ENCODE results near the gene CBL. TPM values are rescaled to one million over a fixed set of nuclear protein-coding genes. Genes with fewer than 3 reads are reported as not detected.

CBL gene
- total RNA-seq, 1 donor from 2014 or later, result 27.8 TPM

DNA sequence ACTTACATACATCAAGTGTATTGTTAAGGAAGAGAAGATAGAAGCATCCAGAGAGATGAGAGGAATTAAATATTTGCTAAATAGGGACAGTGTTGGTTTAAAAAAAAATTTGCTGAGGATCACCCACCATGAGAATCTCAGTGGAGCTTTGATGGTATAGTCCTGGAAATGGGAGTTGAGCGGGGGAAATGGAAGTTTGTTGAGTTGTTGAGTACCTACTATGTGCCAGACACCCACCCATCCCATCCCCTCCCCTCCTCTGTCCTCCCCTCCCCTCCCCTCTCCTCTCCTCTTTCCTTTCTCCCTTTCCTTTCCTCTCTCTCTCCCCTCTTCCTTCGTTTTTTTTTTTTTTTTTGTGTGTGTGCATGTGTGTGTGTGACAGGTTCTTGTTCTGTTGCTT is 145.1 kb downstream of the CBL start:
- Mint-ChIP-seq H3K27me3 (peaks cover 53% of the 10 kb centered on the region), H3K4me3 (no peak overlapping the region), H3K36me3 (ENCODE audit: low read depth) (no peaks in the 10 kb centered on the region), H3K27ac (no peak overlapping the region), H3K4me1 (peaks cover 3% of the 10 kb centered on the region), H3K9me3 (no peaks in the 10 kb centered on the region)
- intact Hi-C loops (cut with micrococcal nuclease), result no loop called here
- DNase-seq, result no peak
- no peak for ATAC-seq (ENCODE audit: low read depth)
- ChIA-PET POLR2A (interaction anchor here (0.7 to 1.1 kb wide), 2 partner anchors 13 to 1013 kb away, joined by 3 read pairs; no protein-coding TSS in a partner anchor), CTCF (no interaction called here)
- TF ChIP-seq, protein P1, sequence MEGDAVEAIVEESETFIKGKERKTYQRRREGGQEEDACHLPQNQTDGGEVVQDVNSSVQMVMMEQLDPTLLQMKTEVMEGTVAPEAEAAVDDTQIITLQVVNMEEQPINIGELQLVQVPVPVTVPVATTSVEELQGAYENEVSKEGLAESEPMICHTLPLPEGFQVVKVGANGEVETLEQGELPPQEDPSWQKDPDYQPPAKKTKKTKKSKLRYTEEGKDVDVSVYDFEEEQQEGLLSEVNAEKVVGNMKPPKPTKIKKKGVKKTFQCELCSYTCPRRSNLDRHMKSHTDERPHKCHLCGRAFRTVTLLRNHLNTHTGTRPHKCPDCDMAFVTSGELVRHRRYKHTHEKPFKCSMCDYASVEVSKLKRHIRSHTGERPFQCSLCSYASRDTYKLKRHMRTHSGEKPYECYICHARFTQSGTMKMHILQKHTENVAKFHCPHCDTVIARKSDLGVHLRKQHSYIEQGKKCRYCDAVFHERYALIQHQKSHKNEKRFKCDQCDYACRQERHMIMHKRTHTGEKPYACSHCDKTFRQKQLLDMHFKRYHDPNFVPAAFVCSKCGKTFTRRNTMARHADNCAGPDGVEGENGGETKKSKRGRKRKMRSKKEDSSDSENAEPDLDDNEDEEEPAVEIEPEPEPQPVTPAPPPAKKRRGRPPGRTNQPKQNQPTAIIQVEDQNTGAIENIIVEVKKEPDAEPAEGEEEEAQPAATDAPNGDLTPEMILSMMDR (IDR thresholded peaks at IDR 0.05), result no peak

DNA sequence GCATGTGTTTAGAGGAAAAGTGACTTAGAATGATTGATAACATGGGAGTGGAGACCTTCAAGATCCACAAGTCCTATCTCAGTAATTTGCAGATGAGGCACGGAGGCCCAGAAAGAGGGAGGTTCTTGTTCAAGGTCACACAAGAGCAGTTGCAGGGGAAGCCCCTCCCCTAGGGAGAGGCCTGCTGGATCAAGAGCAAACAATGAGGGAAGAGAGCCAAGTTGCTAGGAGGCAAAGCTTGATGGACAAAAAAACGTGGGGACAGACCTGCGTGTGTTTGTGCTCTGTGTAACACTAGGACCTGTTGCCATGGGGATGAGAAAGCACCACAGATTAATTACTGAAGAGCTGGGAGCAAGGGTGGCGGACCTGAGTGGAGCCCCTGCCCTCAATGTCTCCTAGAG is 146.7 kb downstream of the CBL start:
- no peak overlapping the region for H3K4me3 Mint-ChIP-seq
- peaks cover 7% of the 10 kb centered on the region for H3K4me1 Mint-ChIP-seq
- no peak overlapping the region for H3K27ac Mint-ChIP-seq
- H3K9me3 Mint-ChIP-seq, result no peaks in the 10 kb centered on the region
- ATAC-seq (ENCODE audit: low read depth) (no peak), DNase-seq (no peak)
- H3K36me3 Mint-ChIP-seq (ENCODE audit: low read depth), result no peaks in the 10 kb centered on the region
- peaks cover 49% of the 10 kb centered on the region for H3K27me3 Mint-ChIP-seq
- ChIA-PET POLR2A (no interaction called here), CTCF (interaction anchor here (0.8 kb wide), 1 partner anchor 8 kb away, joined by 3 read pairs; no protein-coding TSS in a partner anchor)
- intact Hi-C loops (cut with micrococcal nuclease), result no loop called here
- TF ChIP-seq, protein P1 (IDR thresholded peaks at IDR 0.05), result no peak

DNA sequence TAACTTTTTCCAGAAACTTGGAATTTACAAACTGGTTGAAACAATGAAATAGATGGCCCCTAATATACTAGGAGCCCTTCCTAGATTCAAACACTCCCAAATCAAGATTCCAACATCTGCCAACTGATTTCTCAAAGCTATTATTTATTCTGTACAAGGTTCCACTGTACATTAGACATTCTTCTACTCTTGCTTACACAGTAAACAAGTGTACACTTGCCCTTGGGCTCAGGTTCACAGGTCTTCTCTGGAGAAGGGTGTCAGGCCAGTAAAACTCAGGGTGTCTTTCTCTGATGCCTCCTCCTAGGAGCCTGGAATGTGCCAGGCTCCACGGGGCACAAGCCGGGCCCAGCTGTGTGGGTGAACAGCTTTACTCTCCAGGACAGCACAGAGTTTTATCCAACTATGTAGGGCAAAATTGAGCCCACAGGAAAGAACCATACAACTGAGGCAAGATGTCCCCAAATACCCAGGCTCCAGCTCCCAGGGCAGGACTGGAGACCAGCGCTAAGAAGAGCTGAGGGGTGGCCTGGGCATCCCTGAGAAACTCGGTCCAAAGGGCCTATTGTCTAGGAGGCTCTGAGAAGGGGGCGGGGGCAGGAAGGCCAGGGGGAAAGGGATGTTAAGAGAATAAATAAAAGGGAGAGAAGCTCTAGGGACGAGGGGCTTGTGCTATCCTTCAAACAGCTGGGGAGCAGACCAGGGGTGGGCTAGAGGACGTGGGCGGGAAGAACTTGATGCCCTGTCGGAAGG is 149.1 kb downstream of the CBL start:
- CTCF ChIA-PET, result interaction anchor here (1.0 to 3.7 kb wide), 8 partner anchors 10 to 753 kb away, joined by 3 to 50 read pairs (median 9); partner anchors contain the start of gene USP2
- Mint-ChIP-seq H3K4me3 (peak overlapping the region; percentile 35), H3K36me3 (ENCODE audit: low read depth) (no peaks in the 10 kb centered on the region), H3K4me1 (peaks cover 9% of the 10 kb centered on the region), H3K27me3 (peaks cover 44% of the 10 kb centered on the region), H3K27ac (no peak overlapping the region), H3K9me3 (no peaks in the 10 kb centered on the region)
- DNase-seq (no peak), ATAC-seq (ENCODE audit: low read depth) (no peak)
- TF ChIP-seq, protein P1 (IDR thresholded peaks at IDR 0.05), result no peak
- intact Hi-C loops (cut with micrococcal nuclease), result no loop called here
- POLR2A ChIA-PET, result no interaction called here

DNA sequence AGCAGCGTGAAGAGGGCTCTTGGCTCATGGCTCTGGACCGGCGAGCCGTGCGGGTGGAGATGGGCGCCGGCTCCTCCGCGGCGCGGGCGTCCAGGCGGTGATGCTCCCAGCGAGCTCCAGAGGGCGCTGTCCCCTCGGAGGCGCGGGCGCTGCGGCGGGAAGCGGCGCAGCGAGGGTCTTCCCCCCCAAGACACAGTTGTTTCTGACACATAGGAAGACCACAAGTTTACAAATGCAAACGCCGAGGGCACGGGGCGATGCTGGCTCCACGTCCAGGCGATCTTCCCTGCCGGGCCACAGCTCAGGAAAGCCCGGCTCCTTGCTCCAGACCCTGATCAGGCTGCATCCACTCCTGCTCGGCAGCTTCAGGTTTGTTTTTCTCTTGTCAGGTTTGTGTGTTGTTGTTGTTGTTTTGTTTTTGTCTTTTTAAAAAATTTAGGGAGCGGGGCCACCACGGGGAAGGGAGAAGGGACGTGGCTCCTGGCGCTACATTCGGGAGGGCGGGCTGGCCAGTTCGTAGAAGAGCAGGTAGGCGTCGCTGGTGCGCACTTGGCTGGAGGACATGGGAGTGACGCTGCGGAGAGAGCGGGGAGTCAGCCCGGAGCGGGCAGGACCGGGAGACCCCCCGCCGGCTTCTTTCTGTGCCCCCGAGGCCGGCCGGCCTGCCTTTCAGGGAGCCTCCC is 150.4 kb downstream of the CBL start:
- ATAC-seq (ENCODE audit: low read depth), result peak; percentile 90
- TF ChIP-seq, protein P1 (IDR thresholded peaks at IDR 0.05), result peak; percentile 75
- no peaks in the 10 kb centered on the region for H3K9me3 Mint-ChIP-seq
- H3K4me1 Mint-ChIP-seq, result peaks cover 9% of the 10 kb centered on the region
- POLR2A ChIA-PET, result interaction anchor here (0.6 to 1.2 kb wide), 4 partner anchors 22 to 430 kb away, joined by 3 to 4 read pairs (median 3); partner anchors contain the start of gene RNF26
- DNase-seq, result peak; percentile 65
- peak overlapping the region; percentile 89 for H3K4me3 Mint-ChIP-seq
- peaks cover 43% of the 10 kb centered on the region for H3K27me3 Mint-ChIP-seq
- peak overlapping the region; percentile 37 for H3K27ac Mint-ChIP-seq
- no peaks in the 10 kb centered on the region for H3K36me3 Mint-ChIP-seq (ENCODE audit: low read depth)
- intact Hi-C loops (cut with micrococcal nuclease), result loop anchor here (1.0 kb wide), 5 partner anchors 16 to 178 kb away; partner anchors contain the start of genes C1QTNF5 and USP2
- CTCF ChIA-PET, result interaction anchor here (0.7 to 3.7 kb wide), 20 partner anchors 9 to 880 kb away, joined by 3 to 50 read pairs (median 4); partner anchors contain the start of genes C1QTNF5 and USP2

DNA sequence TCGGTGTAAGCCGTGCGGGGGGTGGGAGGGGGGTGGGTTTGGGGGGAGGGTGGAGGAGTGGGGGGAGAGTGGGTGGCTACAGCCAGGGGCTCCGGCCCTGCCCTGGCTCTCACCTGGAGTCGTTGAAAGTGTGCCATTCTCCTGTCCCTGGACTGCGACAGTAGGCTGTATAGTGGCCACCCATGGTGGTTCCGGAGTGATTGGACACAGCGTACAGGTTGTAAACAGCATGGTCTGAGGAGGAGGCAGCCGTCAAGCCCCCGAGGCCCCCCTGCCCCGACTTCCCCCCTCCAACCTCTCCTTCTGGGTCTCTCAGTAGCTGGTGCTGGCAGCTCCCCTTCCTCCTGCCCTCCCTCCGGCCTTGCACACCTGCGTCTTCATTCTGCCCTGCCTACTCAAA is 150.9 kb downstream of the CBL start:
- Mint-ChIP-seq H3K27me3 (peaks cover 39% of the 10 kb centered on the region), H3K4me1 (peaks cover 9% of the 10 kb centered on the region), H3K27ac (no peak overlapping the region), H3K36me3 (ENCODE audit: low read depth) (no peaks in the 10 kb centered on the region), H3K9me3 (no peaks in the 10 kb centered on the region), H3K4me3 (peak overlapping the region; percentile 54)
- TF ChIP-seq, protein P1 (IDR thresholded peaks at IDR 0.05), result no peak
- ChIA-PET CTCF (interaction anchor here (0.7 to 3.7 kb wide), 14 partner anchors 9 to 880 kb away, joined by 3 to 50 read pairs (median 4); partner anchors contain the start of genes C1QTNF5 and USP2), POLR2A (interaction anchor here (1.2 kb wide), 1 partner anchor 23 kb away, joined by 3 read pairs; the partner anchor contains the start of gene RNF26)
- DNase-seq, result no peak
- no peak for ATAC-seq (ENCODE audit: low read depth)
- intact Hi-C loops (cut with micrococcal nuclease), result no loop called here
